ENCODE data around the gene CDKL5. TPM values are rescaled to one million over a fixed set of nuclear protein-coding genes. Genes with fewer than 3 reads are reported as not detected.
"Not testable (repeated sequence)": the region's sequence is repeated elsewhere in the genome, so short reads cannot be mapped to it uniquely, and the experiment has no call there.

CDKL5 gene
- total RNA-seq, 2 experiments from 2014 or later, result 1.7 to 2.0 TPM

DNA sequence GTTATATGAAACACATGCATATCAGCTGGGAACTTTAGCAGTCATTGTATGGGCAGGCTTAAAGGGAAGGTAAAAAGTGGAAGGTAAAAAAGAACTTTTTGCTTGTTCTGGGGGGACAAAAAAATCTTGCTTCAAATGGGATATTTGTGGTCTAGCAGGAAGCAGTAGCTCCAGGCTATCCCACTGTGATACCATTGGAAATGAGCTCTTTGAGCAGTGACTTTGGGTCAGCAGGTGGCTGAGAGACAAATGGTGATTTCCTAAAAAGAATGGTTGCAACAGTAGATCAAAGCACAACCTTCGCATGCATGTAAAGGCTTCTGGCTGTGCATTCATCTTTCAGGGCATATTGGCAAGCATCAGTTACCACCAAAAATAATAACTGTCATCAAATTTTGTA lies 140.3 kb downstream of the CDKL5 start:
- no peaks in the 10 kb centered on the region for H3K4me1 Mint-ChIP-seq
- H3K27ac Mint-ChIP-seq, result no peak overlapping the region
- POLR2A ChIA-PET, result no interaction called here

GRCh38 chrX:18566748-18567147 lies 141.3 kb downstream of the CDKL5 start:
- Mint-ChIP-seq H3K4me1 (no peaks in the 10 kb centered on the region), H3K4me3 (no peak overlapping the region), H3K27me3 (no peaks in the 10 kb centered on the region), H3K27ac (no peak overlapping the region), H3K9me3 (no peaks in the 10 kb centered on the region), H3K36me3 (ENCODE audit: low read depth) (no peaks in the 10 kb centered on the region)
- ChIA-PET POLR2A (no interaction called here), CTCF (no interaction called here)
- no peak for DNase-seq

More for the DNA sequence above, 140.3 kb downstream of the CDKL5 start:
- CTCF ChIA-PET, result no interaction called here
- Mint-ChIP-seq H3K27me3 (no peaks in the 10 kb centered on the region), H3K4me3 (no peak overlapping the region), H3K9me3 (no peaks in the 10 kb centered on the region), H3K36me3 (ENCODE audit: low read depth) (no peaks in the 10 kb centered on the region)
- no peak for DNase-seq

DNA sequence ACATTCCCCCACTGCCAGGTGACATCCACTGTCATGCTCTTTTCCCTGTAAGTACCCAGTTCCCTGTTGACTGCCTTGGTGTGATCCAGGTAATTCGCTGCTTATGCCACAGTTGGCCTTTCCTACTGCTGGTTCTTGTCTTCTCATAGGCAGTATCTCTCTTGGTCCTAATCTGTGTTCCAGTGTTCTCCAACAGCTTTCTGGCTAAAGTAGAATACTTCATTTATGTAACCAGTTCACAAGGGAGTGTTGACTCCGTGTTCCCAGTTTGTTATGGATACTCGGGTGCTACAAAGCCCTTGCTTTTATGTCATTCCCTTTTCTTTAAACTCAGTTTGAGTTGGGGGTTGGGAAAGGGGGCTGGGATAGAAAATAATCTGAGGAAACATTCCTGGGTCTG lies 148.1 kb downstream of the CDKL5 start:
- no peaks in the 10 kb centered on the region for H3K9me3 Mint-ChIP-seq
- H3K4me1 Mint-ChIP-seq, result no peaks in the 10 kb centered on the region
- H3K36me3 Mint-ChIP-seq (ENCODE audit: low read depth), result no peaks in the 10 kb centered on the region
- H3K4me3 Mint-ChIP-seq, result no peak overlapping the region
- ChIA-PET POLR2A (no interaction called here), CTCF (no interaction called here)
- no peak for DNase-seq
- no peak overlapping the region for H3K27ac Mint-ChIP-seq
- no peaks in the 10 kb centered on the region for H3K27me3 Mint-ChIP-seq

GRCh38 chrX:18574591-18574990 lies 149.2 kb downstream of the CDKL5 start:
- H3K36me3 Mint-ChIP-seq (ENCODE audit: low read depth), result no peaks in the 10 kb centered on the region
- no peak for DNase-seq
- H3K27ac Mint-ChIP-seq, result no peak overlapping the region
- H3K9me3 Mint-ChIP-seq, result no peaks in the 10 kb centered on the region
- H3K27me3 Mint-ChIP-seq, result no peaks in the 10 kb centered on the region
- no peak overlapping the region for H3K4me3 Mint-ChIP-seq
- ChIA-PET POLR2A (no interaction called here), CTCF (no interaction called here)
- H3K4me1 Mint-ChIP-seq, result no peaks in the 10 kb centered on the region

- Mint-ChIP-seq H3K36me3 (ENCODE audit: low read depth) (no peaks in the 10 kb centered on the region), H3K9me3 (no peaks in the 10 kb centered on the region), H3K27ac (no peak overlapping the region), H3K4me3 (no peak overlapping the region), H3K27me3 (no peaks in the 10 kb centered on the region), H3K4me1 (no peaks in the 10 kb centered on the region)
- DNase-seq, result no peak
- CTCF ChIA-PET, result no interaction called here
- POLR2A ChIA-PET, result no interaction called here
Observed at GRCh38 chrX:18575744-18576143, 150.3 kb downstream of the CDKL5 start.

DNA sequence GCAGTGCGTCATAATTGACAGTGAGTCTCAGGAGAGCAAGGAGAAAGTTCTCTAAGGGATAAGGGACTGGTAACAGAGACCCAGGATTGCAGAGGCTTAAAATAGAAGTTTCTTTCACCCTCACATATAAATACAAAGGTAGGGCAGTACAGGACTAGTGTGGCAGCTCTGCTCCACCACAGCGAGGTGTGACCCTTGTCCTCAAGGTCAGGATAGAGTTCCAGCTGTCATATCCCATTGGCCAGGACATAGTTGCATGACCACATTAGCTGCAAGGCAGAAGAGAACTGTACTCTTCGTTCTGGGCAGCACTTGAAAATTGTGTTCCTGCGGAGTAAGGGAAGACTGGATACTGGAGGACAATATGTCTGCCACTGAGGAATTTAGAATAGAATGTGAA lies 152.0 kb downstream of the CDKL5 start:
- Mint-ChIP-seq H3K27ac (no peak overlapping the region), H3K4me1 (no peaks in the 10 kb centered on the region), H3K27me3 (no peaks in the 10 kb centered on the region), H3K36me3 (ENCODE audit: low read depth) (no peaks in the 10 kb centered on the region), H3K4me3 (no peak overlapping the region), H3K9me3 (no peaks in the 10 kb centered on the region)
- DNase-seq, result no peak
- POLR2A ChIA-PET, result no interaction called here
- CTCF ChIA-PET, result no interaction called here

DNA sequence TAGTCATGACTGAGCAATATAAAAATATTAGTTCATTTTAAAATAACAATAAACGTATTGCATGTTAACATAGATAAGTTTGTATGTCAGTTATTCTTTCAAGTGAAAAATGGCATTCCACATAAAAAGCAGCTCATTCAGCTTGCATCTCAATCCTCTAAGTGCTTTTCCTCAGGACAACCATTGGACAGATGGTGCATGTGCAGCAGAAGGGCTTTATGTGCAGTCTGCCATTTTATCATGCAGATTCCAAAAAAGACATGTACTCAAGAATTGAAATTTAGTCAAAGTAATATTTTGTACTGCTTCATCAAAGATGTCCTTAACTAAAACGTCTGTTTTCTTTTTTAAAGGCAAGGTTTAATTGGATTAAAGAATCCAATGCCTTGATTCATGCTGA lies 153.1 kb downstream of the CDKL5 start:
- H3K27me3 Mint-ChIP-seq, result no peaks in the 10 kb centered on the region
- no peaks in the 10 kb centered on the region for H3K9me3 Mint-ChIP-seq
- H3K4me3 Mint-ChIP-seq, result no peak overlapping the region
- no peak for DNase-seq
- ChIA-PET CTCF (no interaction called here), POLR2A (no interaction called here)
- no peak overlapping the region for H3K27ac Mint-ChIP-seq
- H3K4me1 Mint-ChIP-seq, result no peaks in the 10 kb centered on the region
- H3K36me3 Mint-ChIP-seq (ENCODE audit: low read depth), result no peaks in the 10 kb centered on the region

DNA sequence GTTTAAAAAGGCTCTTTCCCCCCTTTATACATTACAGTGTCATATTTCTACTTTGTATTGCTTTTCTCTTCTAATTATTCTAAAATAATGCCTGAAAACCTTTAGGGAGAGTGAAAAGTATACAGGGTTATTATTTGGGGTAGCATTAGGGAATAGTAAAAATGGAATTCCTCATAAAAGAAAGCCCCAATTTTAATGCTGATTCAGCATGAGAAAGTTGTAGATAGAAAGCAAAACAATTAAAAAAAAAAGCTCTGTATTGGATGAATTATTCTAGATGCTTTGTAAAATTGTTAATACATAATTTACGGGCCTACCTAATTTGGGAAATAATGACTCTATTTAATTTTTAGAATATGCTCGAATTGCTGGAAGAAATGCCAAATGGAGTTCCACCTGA lies 154.1 kb downstream of the CDKL5 start:
- no peaks in the 10 kb centered on the region for H3K9me3 Mint-ChIP-seq
- H3K36me3 Mint-ChIP-seq (ENCODE audit: low read depth), result no peaks in the 10 kb centered on the region
- CTCF ChIA-PET, result no interaction called here

DNA sequence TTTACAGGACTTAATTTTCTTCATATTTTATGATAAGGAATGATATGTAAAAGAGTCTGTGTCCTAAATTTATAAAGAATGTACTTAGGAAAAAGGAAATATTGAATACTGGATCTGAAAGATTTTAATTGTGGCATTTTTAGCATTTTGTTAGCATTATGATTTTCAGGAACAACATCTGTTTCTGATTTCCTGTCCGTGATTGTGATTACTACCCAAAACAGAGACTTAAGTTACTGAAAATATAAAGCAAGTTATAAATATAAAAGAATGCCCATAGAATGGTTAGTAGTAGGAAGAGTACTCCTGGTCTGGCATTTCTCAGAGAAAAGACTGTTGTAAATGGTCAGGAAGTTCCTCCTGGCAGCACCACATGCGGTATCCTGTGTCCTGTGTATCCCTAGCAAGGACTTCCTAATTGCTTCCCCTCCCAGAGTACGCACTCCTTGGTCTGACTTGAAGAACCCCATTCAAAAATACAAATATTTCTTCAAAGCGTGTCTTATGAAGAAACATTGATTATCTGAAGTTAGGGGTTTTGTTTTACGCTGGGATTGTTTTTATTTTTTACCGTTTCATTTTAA lies 157.6 kb downstream of the CDKL5 start:
- CTCF ChIA-PET, result no interaction called here
- Mint-ChIP-seq H3K27ac (no peak overlapping the region), H3K9me3 (no peaks in the 10 kb centered on the region), H3K4me1 (no peaks in the 10 kb centered on the region), H3K4me3 (no peak overlapping the region), H3K27me3 (no peaks in the 10 kb centered on the region), H3K36me3 (ENCODE audit: low read depth) (no peaks in the 10 kb centered on the region)
- DNase-seq, result no peak
- POLR2A ChIA-PET, result no interaction called here

More for the DNA sequence above, 154.1 kb downstream of the CDKL5 start:
- DNase-seq, result no peak
- no peaks in the 10 kb centered on the region for H3K27me3 Mint-ChIP-seq
- H3K4me1 Mint-ChIP-seq, result no peaks in the 10 kb centered on the region
- no peak overlapping the region for H3K27ac Mint-ChIP-seq
- no peak overlapping the region for H3K4me3 Mint-ChIP-seq
- POLR2A ChIA-PET, result no interaction called here

DNA sequence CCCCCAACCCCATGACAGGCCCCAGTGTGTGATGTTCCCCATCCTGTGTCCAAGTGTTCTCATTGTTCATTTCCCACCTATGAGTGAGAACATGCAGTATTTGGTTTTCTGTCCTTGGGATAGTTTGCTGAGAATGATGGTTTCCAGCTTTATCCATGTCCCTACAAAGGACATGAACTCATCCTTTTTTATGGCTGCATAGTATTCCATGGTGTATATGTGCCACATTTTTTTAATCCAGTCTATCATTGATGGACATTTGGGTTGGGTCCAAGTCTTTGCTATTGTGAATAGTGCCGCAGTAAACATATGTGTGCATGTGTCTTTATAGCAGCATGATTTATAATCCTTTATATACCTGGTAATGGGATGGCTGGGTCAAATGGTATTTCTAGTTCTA lies 163.9 kb downstream of the CDKL5 start:
- not testable (repeated sequence) for H3K36me3 Mint-ChIP-seq (ENCODE audit: low read depth); DNase-seq

DNA sequence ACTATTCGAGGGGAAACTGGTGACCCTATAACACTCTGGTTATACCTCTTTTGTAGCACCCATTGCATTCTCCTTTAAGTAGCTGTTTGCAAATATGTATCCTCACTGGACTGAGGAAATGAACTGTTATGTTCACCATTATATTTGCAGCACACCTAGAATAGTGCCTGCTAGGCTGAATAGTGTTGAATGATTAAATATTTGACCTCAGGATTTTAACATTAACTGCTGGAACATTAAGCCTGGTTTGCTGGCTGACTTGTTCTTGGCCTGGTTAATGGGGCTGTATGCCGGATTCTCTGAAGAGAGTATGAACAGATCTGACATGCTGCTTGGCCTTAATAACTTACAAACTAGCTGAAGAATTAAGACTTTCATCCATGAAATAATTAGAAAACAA lies 166.4 kb downstream of the CDKL5 start:
- Mint-ChIP-seq H3K4me1 (no peaks in the 10 kb centered on the region), H3K27ac (no peak overlapping the region), H3K36me3 (ENCODE audit: low read depth) (no peaks in the 10 kb centered on the region), H3K27me3 (no peaks in the 10 kb centered on the region), H3K9me3 (no peaks in the 10 kb centered on the region), H3K4me3 (no peak overlapping the region)
- DNase-seq, result no peak
- ChIA-PET POLR2A (no interaction called here), CTCF (no interaction called here)

More for the DNA sequence above, 163.9 kb downstream of the CDKL5 start:
- H3K9me3 Mint-ChIP-seq, H3K27ac Mint-ChIP-seq, CTCF ChIA-PET, H3K4me3 Mint-ChIP-seq, POLR2A ChIA-PET, H3K27me3 Mint-ChIP-seq, H3K4me1 Mint-ChIP-seq: not testable (repeated sequence)

- no peaks in the 10 kb centered on the region for H3K9me3 Mint-ChIP-seq
- CTCF ChIA-PET, result interaction anchor here (0.6 kb wide), 1 partner anchor 1700 kb away, joined by 4 read pairs; no protein-coding TSS in a partner anchor
- no peak overlapping the region for H3K4me3 Mint-ChIP-seq
- POLR2A ChIA-PET, result no interaction called here
- H3K4me1 Mint-ChIP-seq, result no peaks in the 10 kb centered on the region
- no peak overlapping the region for H3K27ac Mint-ChIP-seq
- no peaks in the 10 kb centered on the region for H3K27me3 Mint-ChIP-seq
- no peaks in the 10 kb centered on the region for H3K36me3 Mint-ChIP-seq (ENCODE audit: low read depth)
- no peak for DNase-seq
Observed at GRCh38 chrX:18594079-18594478, 168.7 kb downstream of the CDKL5 start.

DNA sequence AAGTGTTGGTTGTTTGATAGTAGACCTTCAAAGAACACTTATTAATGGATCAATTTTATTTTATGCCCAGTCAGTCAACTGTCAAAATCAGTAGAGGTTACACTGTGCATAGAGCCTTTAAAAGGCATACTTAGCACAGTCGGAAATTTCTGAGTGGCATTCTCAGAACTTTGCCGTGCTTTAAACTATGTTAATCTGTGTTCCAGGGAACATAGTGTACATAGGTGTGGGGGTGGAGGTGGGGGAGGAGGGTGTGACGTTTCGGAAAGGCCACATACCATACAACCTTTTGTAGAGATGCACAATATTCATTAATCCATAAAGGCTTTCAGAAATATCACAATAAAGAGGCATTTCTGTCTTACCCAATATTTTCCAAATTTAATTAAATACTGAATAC lies 170.7 kb downstream of the CDKL5 start:
- no peaks in the 10 kb centered on the region for H3K9me3 Mint-ChIP-seq
- H3K36me3 Mint-ChIP-seq (ENCODE audit: low read depth), result no peaks in the 10 kb centered on the region
- CTCF ChIA-PET, result no interaction called here
- no peak overlapping the region for H3K27ac Mint-ChIP-seq
- DNase-seq, result no peak
- no peak overlapping the region for H3K4me3 Mint-ChIP-seq
- no peaks in the 10 kb centered on the region for H3K27me3 Mint-ChIP-seq
- POLR2A ChIA-PET, result no interaction called here
- no peaks in the 10 kb centered on the region for H3K4me1 Mint-ChIP-seq

GRCh38 chrX:18598413-18598812 lies 173.0 kb downstream of the CDKL5 start:
- Mint-ChIP-seq H3K27me3 (no peaks in the 10 kb centered on the region), H3K9me3 (no peaks in the 10 kb centered on the region), H3K4me3 (no peak overlapping the region), H3K36me3 (ENCODE audit: low read depth) (no peaks in the 10 kb centered on the region), H3K4me1 (no peaks in the 10 kb centered on the region), H3K27ac (no peak overlapping the region)
- ChIA-PET POLR2A (no interaction called here), CTCF (no interaction called here)
- no peak for DNase-seq

DNA sequence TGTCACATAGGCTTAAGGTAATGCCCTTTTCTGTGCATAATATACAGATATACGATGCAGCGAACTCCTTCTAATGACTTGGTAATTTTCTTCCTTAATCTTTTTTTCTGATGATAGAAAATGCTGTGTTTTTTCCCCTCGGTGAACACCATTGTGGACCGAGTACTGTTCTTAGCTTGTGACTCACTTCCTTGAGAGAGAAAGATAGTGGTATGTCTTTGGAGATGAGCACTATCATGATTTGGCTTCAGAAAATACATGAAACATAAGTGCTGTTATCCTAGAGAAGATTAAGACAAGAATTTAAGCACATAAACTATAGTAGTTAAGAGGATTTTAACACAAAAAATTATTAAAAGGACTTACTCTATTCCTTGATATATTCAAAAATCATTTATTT lies 182.6 kb downstream of the CDKL5 start:
- no peaks in the 10 kb centered on the region for H3K4me1 Mint-ChIP-seq
- H3K36me3 Mint-ChIP-seq (ENCODE audit: low read depth), result no peaks in the 10 kb centered on the region
- ChIA-PET POLR2A (no interaction called here), CTCF (no interaction called here)
- DNase-seq, result no peak
- no peaks in the 10 kb centered on the region for H3K27me3 Mint-ChIP-seq
- H3K27ac Mint-ChIP-seq, result no peak overlapping the region
- no peaks in the 10 kb centered on the region for H3K9me3 Mint-ChIP-seq
- no peak overlapping the region for H3K4me3 Mint-ChIP-seq

All from activated CD4-positive, alpha-beta memory T cell treated with anti-CD3 and anti-CD28 coated beads, Interleukin-2, amount 10 ng/mL, durations not matched to agents 7 days and 5 days (primary cell).